ENCODE measurements around the gene GRM5.

The GRM5 gene

DNA sequence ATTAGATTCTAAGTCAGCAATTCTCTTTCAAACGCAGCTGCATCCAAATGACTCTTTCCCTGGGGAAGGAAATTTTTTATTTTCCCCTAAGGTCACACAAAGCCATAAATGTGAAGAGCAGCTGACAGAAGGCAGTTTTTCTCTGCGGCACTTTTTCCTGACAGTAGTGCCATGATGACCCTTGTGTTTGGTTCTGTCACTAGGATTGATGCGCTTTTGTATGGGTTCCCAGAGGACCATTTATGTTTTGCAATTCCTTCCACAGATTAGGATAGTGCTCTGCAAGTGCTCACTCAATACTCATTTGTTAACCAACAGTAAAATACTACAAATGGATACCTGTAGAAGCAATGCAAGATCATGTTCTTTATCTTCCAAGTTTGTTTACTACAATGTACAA lies 368.6 kb downstream of the GRM5 start:
- DNase-seq (ENCODE audit: low read depth): no peak

DNA sequence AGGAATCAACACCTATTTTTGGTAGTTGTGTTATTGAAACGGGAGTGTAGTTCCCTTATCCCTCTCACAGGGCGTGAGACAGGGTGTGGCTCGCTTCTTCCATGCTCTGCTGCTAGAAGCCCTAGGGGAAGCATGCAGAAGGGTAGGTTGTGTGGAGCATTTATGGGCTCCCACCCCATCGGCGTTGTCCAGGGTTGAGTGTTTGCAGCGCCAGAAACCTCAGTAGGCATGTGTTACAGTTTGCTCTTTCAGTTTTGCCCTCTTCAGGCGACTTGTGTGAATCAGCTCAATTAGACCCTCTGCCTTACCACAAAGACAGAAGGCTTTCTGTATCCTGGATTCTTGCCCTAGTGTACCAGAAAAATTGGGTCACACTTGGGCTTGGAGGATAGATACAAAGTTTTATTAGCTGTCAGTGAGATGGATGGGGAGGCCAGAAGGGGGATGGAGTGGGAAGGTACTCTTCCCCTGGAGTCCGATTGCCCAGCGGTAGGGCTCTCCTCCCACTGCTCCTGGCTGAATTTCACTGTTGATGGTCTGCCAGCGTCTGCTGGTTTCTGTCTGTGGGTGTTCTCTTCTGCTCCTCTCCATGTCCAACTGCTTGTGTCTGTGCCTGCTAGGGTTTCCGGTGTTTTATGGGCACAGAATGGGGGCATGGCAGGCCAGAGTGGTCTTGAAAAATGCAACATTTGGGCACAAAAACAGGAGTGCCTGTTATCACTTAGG lies 369.9 kb downstream of the GRM5 start:
- no peak for DNase-seq (ENCODE audit: low read depth)

DNA sequence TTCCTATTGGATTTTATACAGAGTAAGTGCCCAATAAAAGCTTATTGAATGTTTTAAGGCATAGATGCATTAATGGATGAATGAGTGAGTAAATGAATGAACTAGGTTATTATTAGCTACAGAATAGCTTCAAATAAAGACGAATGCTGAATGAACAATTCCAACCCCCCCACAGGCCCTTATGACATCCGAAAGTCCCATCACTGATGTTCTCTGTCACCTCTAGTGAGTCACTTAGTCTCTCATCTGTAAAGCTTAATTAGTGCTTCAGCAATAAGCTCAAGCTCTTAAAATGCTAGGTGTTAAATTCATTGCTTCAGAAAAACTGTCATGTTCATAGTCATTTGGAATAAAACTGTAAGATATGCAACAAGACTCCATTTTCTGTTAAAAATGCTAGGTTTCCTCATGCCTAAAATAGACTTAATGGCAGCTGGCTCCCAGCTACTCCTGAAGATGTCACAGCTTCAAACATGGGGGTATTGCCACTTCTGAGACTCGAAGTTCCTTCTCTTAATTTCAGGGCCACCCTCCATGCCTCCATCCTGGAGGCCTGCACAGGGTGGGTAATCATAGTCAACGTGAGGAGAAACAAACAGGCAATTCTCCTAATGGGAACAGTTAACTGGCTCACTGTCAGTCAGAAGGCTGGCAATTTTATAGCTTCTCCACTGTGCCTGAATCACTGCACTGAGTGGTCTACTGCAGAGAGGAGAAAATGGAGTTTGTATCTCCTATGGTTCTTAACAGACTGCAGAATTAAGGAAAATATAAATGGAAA lies 373.3 kb downstream of the GRM5 start:
- no peak for DNase-seq (ENCODE audit: low read depth)

DNA sequence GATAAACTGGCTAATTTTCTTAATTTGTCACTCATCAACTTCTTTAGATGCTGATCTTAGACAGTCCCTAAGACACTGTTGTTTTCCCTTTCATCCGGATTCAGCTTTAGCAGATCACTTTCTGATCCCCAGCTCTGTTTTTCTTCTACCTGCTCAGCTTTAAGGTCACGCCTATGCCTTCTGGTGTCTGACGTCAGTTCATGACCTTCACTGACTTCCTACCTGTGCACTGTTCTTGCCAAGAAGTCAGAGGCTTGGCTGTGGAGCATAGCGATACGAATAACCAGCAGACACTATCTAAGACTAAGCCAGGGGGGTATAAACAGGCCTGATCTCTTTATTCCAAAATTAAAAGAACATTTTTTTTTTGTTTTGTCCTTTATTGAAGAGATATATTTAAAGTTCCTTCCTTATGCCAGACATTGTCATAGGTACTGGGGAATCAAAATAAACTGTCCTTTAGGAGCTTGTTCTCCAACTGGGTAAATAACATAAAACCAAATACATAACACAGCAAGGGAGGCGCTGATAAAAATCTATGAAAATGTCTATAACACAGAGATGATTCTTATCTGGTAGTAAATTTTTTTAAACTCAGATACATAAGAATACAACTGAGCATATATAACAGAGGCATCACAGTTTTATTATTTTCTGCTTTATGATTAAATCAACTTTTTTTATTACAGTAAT lies 376.1 kb downstream of the GRM5 start:
- no peak for DNase-seq (ENCODE audit: low read depth)

DNA sequence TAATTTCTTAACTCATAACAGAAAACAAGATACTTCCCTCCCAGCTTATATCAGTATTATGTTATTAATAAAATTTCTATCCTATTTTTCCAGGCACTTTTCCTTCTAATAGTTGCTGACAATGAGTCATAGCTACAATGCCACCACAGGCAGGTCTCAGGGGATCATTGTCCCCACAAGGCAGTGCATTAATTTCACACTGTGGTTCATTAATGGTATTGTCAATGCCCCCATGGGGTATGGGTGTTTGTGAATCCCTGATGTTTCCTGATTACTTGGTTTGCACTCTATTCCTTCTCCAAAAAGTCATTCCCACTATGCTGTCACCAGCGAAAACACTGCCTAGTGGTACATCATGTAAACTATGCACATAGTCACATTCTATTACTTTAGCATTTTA lies 382.8 kb downstream of the GRM5 start:
- DNase-seq (ENCODE audit: low read depth): no peak

DNA sequence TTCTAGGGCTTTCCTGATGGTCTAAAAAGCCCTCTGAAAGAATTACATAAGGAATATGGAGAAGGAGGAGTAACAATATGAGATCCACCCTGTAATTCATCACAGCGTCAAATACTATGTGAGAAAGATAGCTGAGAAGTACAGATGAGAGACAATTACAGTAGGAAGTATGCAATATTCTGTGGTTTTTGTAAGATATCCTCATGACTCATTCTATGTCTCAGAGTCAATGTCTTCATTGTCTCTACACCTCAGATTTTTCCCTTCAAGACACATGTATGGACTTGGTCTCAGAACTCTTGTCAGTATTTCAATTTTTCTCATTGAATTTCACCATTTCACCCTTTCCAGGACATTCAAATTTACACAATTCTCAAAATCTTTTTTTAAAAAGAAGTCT lies 385.0 kb downstream of the GRM5 start:
- no peak for DNase-seq (ENCODE audit: low read depth)

- DNase-seq (ENCODE audit: low read depth): no peak
These were observed 399.4 kb downstream of the GRM5 start for GRCh38 chr11:88666364-88666763.

DNA sequence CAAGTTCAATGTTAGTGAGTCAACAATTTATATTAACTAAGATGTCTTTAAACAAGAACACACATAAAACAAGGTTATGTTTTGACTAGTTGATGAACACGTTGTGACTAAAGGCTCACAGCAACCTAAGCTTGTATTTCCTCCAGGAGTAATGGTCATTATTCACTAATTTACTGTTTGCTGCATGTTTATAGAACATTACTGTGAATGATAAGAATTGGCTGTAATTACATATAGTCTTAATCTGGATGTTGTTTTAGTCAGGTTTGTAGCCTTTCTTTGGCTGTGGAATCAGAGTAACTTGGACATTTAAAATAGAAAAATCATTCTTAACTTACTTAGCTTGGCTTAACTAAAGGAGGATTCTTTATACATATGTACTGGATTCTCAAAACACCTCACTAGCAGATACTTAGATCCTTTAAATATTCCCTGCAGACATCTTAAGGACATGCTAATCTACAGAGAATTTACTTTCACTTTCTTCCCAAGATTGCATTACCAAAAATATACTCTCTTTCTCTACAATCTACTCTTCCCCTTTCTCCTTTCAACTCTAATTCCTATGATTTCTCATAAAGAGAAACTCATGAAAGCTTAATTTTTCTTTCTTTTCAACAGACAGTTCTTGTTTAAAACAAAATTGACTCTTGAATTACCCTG lies 408.6 kb downstream of the GRM5 start:
- DNase-seq (ENCODE audit: low read depth): no peak

GRCh38 chr11:88656283-88656682 lies 409.5 kb downstream of the GRM5 start:
- no peak for DNase-seq (ENCODE audit: low read depth)

DNA sequence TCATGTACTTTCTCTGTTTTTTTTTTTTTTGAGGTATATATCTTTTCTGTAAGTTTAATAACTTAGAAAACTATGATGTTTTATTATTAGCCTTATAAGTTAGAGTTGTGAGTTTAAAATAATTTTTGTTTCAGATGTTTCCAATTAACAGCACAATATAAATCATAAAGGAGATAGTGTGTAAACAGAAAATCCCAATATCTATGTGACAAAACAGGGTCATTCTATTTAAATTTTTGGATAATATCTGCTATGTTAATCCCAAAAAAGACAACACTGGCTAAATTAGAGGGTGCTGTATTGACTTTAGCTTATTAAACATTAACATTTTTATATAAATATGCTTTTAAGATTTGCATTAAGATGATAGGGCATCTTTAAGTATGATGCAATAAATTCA lies 410.1 kb downstream of the GRM5 start:
- no peak for DNase-seq (ENCODE audit: low read depth)

- DNase-seq (ENCODE audit: low read depth): no peak
These were observed 410.6 kb downstream of the GRM5 start for GRCh38 chr11:88655196-88655595.

GRCh38 chr11:88651556-88651955 lies 414.2 kb downstream of the GRM5 start:
- no peak for DNase-seq (ENCODE audit: low read depth)

DNA sequence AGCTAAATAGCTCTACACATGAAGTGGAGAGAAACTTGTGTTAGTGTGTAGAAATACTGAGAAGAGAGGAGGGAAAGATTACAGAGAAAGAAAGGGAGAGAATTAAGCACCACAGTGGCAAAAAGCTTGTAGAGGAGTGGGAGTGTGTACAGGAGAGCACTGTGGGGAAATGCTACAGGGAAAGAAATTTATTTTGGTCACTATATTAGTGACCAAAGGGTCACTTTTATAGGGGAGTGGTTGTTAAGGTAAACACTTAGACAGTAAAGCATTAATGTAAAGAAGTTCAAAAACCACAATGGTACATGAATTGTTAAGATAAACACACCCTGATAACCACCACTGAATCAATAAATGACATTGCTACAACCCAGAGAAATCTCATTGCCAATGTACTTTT lies 421.1 kb downstream of the GRM5 start:
- no peak for DNase-seq (ENCODE audit: low read depth)

DNA sequence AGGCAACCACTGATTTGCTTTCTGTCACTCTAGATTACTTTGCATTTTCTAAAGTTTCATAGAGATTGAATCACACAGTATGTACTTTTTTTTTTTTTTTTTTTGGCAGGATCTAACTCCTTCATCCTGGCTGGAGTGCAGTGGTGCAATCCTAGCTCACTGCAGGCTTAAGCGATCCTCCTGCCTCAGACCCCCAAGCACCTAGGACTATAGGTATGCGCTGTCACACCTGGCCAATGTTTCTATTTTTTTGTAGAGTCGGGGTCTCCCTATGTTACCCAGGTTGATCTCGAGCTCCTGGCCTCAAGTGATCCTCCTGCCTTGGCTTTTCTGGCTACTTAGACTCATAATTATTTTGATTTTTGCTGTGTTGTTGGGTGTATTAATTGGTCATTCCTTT lies 433.6 kb downstream of the GRM5 start:
- no peak for DNase-seq (ENCODE audit: low read depth)

DNA sequence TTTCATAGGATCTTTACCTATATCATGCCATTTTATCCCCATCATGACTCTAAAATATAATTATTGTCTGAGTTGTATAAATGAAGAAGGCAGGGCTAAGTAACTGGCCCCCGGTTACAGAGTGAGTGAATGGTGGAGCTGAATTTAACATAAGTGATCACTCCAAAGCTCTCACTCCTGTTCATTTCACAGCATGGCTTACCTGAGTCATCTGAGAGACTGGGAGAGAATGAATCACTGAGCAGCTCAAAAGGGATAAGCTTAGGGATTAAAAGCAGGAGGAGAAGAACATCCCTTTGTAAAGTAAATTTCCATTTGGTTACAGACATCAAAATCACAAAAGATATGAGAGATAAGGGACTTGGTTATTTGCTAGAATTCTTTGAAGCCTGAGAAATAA lies 434.3 kb downstream of the GRM5 start:
- no peak for DNase-seq (ENCODE audit: low read depth)

DNA sequence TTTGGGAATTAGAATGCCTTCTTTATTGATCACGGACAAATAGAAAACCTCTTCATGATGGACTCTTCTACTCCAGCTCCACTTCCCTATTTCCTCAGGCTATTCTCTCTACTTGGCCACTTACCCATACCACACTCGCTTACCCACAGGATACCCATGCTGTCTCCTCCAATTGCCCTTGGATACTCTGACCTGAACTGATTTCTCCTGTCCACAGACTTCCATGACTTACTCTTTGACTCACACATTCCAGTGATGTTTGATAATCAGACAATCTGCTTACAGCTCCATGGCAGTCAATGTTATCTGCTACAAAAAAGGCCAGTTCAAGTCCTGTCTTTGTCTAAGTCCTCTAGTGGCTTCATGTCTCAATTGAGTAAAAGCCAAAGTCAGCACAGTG lies 436.3 kb downstream of the GRM5 start:
- DNase-seq (ENCODE audit: low read depth): peak; percentile 11

DNA sequence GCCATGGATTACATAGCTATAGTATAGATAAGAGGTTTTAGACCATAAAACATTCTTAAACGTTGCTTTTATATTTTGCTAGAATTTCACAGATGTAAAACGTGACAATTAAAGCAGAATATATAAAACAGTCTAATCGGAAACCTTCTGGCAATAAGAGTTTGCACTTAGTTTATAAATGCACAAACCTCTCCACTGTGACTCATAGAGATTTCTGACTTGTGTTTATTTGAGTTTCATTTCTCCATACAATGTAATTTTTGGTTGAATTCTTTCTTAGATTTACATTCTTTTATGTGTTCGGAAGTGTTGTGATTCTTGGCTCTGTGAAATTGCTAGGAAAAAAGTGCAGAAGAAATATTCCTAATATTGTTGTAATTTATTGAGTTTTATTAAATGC lies 439.6 kb downstream of the GRM5 start:
- no peak for DNase-seq (ENCODE audit: low read depth)

DNA sequence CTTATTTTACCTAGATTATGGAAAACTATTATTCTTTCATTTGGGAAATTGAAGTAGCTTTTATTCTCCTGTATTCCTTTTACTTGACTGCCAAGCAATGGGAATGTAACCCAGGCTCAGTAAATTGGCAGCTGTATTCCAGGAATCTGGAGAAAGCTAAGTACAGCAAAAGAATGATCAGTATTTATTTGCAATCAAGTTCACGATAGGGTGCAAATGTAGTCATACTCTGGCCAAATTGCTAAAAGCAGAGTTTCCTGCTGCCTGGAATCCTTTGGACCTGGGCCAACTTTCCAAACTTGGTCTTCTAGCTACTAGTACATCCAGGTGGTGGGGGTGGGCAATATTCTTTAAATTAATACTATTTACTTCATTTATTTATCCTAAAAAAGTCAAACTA lies 442.3 kb downstream of the GRM5 start:
- DNase-seq (ENCODE audit: low read depth): no peak

GRCh38 chr11:88620568-88621130 lies 445.1 kb downstream of the GRM5 start:
- no peak for DNase-seq (ENCODE audit: low read depth)

GRCh38 chr11:88619656-88620385 lies 446.0 kb downstream of the GRM5 start:
- no peak for DNase-seq (ENCODE audit: low read depth)

- no peak for DNase-seq (ENCODE audit: low read depth)
These were observed 446.7 kb downstream of the GRM5 start for GRCh38 chr11:88619071-88619425.

All from GM04503 (cell line).